ENCODE data around the gene ADRB2.
A peak's percentile ranks its signal among the peaks of the same experiment; 100 is the strongest.

Gene ADRB2

DNA sequence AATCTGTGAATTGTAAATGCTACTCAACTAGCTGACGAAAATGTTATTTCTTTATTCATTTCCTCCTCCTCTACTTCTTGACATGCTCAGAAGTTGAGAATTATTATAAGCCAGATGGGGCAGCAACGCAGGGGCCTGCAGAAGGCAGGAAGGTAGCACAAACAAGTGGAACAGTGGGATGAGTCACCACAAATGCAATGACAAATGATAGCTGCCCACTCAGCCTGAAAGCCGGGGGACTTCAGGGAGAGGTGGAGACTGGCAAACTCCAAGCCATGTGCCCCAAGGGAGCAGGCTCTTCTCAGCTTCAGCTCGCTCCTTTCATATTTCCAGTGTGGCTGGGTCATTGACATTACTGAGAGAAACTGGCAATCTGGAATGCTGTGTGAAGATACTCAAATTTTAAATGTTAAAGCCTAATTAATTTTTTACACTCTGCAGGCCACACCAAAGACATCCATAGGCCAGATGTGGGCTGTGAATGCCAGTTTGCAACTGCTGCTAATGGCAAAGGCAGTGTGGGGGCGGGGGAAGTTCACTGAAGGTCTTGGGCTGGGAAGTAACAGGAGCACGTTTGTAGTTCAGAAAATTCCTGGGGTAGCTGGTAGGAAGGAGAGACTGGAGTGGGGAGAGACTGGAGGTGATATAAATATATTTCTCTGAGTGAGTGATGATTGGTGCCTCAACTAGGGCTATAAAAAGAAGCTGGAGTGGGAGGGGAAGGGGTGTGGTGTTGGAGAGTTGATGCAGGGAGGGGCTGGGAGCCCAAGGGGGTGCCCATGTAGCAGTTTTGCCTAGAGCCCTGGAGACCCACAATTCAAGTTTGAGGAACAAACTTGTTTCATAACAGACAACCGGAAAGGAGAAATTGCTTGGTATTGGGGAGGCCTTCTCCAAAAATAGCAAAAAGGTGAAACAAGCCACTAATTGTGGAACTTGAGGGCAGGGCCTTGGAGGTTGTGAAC is 20.8 kb upstream of the ADRB2 start:
- DNase-seq: no peak

DNA sequence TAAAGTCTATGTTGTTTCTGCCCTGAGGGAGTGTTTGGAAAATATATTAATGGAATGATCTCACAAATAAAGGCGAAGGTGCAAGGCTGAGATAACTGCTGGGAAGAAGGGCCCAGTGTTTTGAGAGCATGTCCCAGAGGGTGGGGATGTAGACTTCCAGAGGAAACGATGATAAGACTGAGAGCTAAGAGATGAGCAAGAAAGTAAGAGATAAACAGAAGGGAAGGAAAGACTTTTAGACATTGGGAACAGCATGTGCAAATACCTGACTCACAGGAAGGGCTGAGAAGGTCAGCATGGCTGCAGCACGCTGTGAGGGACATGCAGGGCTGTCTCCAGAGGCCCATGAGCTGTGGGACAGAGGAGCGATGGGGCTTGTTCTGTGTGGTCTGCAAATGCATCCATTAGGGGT is 19.9 kb upstream of the ADRB2 start:
- DNase-seq: no peak

DNA sequence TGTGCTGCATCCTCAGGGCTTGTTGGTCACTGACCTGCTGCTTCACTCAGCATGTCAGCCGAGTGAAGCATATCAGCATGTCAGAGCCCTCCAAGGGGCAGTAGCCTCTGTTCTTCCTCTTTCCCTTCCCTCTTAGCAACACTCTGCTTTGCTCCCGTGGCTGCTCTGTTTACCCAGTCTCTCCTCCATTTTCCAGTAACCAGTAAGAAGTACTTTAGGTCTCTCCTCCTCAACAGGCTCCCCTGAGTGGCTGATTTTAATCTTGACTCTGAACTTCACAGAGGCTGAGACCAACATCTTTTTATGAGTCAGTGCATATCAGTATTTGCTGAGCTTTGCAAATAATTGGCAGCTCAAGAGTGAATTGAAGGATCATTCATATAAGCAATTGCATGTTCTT is 18.6 kb upstream of the ADRB2 start:
- DNase-seq: peak; percentile 3

DNA sequence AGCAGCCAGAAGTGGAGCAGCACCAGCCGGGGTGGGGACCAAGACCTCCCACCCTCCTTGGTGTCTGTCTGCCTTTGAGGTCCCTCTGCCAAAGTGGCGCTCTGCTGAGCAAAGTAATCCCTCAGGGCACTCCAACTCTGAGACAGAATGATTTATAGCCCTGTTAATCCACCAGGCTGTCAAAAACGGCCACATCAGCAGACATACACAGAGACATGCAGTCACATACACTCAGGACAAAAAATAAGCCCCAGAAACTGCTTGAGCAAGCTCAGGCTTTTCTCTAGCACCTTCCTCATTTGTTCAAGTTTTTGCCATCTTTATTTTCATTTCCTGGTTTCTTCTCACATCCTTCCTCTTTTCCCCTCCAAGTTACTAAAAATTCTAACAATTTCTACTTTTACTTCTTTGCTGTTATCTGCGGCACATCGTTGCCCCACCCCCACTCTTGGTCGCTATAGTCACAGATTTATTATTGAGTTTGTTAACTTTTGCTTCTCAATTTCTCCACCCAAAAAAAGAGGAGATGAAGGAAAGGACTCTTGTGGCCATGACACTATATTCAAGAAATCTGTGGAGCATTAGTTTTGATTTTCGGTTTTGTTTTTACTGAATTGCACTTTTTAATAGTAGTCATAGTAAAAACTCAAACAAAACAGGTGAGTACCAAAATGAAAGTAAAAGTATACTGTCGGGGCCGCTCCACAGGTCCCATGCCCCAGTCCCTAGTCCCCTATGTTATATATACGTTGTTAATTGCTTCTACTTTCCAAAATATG is 17.4 kb upstream of the ADRB2 start:
- DNase-seq: no peak

DNA sequence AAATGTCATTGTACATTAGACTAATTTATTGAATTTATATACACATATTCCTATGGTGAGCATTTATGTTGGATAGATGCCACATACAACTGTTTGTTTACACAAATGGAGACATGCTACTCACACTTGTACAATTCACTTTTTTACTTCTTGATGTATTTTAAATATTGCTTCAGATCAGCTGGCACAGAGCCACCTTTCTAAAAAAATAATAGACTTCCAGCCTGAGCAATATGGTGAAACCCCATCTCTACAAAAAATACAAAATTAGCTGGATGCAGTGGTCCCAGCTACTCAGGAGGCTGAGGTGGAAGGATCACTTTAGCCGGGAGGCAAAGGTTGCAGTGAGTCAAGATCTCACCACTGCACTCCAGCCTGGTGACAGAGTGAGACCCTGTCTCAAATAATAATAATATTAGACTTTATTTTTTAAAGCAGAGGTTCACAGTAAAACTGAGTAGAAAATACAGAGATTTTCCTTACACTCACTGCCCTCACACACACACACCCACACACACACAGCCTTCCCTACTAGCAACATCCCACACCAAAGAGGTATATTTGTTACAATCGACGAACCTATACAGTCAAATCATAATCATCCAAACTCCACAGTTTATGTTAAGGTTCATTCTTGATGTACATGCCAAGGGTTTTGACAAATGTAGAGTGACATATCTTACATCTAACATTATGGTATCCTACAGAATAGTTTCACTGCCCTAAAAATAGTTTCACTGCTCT is 16.5 kb upstream of the ADRB2 start:
- no peak for DNase-seq

DNA sequence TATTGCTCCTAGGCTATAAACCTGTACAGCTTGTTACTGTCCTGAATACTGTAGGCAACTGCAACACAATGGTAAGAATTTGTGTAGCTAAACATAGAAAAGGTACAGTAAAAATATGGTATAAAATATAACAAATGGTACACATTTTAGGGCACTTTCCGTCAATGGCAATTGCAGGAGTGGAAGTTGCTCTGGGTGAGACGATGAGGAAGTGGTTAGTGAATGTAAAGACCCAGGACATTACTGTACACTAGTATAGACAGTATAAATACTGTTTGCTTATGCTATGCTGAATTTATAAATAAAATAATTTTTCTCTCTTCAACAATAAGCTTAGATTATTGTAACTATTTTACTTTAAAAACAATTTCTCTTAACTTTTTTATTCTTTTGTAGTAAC is 15.6 kb upstream of the ADRB2 start:
- no peak for DNase-seq

DNA sequence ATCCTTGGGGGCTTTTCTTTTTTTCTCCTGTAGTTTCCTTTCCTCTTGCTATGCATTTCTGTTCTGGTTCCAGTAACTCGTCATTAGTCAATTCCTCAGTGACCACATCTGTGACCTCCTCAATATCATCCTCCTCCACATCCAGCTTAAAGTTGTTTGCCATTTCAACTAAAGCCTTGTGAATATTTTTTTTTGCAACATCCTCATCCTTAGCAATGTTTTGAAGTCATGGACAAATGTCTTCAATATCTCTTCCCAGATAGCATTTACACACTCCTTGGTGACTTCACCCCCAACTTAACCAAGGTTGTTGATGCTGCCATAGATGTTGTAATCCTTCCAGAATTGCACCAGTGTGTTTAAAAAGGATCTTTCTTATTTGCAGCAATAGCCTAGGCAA is 14.7 kb upstream of the ADRB2 start:
- no peak for DNase-seq

DNA sequence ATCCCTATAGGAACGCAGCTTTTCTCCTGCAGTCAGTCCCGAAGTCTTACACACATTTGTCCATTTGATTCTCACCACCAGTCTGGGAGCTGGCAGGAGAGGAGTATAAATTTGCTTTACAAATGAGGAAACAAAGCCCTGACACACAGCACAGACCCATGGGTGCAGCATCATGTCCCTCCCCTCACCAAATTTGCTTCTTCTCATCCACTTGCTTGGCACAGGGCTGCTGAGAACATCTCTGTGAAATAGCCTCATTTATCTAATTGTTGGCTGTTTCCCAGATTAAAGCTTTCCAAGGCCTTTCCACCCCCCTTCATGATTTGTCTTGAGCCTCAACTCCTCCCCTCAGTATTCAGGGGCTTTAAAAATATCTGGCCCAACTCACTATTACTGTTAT is 11.3 kb upstream of the ADRB2 start:
- no peak for DNase-seq

DNA sequence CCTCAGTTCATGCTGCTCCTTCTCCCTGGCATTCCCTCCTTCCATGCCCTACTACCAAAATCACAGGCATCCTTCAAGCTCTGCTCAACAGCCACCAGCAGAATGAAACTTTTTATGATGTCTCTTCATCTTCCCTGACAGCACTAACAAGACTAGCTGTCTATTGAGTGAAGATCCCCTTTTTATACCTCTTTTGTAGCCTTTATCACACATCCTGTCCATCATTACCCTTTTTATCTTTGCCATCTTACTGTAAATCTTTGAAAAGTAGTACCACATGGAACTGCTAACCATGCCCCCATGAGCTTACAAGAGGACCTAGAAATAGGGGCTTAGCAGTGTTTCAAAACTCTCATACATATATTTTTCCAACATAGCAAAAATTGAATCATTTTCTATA is 10.8 kb upstream of the ADRB2 start:
- DNase-seq: no peak

DNA sequence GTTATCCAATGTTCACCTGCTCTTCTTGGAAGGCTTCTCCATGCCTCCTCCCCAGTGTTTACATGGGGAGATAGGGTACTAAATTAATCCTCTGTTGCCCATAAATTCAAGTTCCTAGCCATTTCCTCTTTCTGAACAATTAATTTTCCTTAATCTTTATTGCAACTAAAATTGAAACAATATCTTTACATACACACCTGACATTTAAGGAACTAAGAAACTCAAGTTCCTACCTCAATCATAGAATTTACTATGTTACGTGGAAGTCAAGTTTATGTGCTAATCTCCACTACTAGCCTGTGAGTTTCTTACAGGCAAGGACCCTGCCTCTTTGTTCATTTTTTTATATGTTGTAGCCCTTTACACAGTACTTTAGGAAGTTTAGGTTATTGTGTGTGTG is 10.1 kb upstream of the ADRB2 start:
- DNase-seq: no peak

DNA sequence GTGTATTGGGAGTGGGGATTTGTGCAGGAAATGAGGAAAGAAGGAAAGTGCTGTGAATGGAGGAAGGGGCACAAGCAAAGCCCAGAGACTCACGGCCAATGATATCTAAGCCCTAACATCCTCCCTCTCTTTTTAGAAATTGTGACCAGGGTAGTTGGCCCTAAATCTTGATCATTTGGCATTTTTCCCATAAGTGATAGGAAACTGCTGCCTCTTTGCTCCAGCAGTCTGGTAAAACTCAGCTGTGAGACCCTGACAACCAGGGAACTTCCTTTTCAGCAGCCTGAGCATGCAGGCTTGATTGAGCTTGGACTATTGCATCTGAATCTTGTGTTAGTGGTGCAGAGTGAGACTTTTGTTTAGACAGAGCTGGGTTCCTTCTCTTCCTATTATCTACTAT is 9.6 kb upstream of the ADRB2 start:
- no peak for DNase-seq

DNA sequence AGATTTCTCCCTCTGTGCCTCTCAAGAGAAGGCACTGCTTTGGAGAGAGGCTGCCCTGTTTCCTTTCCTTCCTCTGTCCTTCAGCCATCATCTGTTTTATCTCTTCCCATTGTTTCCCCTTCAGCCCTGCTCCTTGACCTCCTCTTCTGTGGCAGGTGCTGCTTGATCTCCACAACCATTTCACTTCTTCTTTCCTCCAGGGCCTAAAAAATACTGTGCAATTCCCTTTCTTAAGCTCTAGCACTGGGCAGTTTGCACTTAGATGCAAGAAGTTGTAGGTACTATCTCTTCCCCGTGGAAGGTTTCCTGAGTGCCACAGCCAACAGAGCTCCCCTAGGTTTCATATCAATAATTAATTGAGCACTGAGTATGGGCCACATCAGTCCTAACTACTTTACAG is 8.8 kb upstream of the ADRB2 start:
- no peak for DNase-seq

DNA sequence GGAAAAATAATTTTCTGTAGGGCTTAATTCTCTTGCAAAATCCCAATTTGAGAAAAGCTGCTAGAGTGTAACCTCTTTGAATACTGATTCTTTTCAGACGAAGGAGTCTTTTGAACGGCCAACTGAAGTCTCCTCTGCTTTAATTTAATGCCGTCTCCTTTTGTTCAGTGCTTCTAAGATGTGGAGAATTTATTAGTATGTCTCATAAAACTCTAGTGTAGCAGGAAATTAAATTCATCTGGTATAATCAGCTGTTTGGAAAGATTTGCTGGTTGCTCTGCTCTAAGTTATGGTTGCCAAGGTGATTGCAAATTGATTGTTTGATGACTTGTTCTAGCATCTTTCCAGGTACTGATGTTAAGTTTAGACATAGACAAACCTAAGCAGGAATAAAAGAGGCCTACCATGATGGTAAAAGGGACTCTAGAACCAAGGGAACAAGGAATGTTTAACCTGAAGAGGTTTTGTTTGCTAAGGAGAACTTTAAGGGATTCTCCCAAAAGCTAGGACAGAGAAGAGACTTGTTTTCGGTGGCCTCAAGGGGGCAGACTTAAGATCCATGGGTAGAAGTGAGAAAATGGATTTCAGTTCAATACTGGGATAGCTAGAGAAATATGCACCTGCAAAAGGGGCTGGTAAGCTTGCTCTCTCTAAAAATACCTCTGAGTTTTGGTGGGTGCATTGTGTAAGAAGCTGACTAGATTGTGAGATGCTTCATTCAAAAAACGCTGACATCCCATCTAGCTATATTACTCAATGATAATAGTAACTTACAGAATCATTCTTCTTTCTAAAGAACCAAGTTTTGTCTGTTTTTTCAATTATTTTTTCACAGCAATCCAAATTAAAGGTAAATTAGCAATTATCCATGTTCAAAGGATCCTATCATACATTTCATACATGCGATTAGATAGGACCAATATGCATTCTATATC is 5.7 kb upstream of the ADRB2 start:
- no peak for DNase-seq

DNA sequence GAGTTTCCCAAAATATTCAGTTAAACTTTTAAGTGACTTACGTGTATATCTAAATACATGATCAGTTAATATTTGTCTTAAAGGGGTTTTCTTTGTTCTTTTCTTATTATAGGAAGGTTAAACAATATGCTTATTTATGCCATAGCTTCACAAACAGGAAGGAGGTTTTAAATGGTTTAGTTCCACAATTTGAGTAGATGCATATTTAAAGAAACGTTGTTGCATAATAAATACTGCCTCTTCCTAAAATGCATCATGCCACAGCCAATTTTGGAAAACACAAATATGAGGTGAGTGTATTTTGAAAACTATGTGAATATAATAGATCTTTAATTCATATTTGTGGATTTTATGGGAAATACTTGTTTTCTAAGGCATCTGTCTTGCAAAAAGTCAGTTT is 2.5 kb upstream of the ADRB2 start:
- DNase-seq: no peak

DNA sequence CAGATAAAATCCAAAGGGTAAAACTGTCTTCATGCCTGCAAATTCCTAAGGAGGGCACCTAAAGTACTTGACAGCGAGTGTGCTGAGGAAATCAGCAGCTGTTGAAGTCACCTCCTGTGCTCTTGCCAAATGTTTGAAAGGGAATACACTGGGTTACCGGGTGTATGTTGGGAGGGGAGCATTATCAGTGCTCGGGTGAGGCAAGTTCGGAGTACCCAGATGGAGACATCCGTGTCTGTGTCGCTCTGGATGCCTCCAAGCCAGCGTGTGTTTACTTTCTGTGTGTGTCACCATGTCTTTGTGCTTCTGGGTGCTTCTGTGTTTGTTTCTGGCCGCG is 727 bp upstream of the ADRB2 start:
- no peak for DNase-seq

DNA sequence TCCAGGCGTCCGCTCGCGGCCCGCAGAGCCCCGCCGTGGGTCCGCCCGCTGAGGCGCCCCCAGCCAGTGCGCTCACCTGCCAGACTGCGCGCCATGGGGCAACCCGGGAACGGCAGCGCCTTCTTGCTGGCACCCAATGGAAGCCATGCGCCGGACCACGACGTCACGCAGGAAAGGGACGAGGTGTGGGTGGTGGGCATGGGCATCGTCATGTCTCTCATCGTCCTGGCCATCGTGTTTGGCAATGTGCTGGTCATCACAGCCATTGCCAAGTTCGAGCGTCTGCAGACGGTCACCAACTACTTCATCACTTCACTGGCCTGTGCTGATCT is 294 bp downstream of the ADRB2 start:
- no peak for DNase-seq

DNA sequence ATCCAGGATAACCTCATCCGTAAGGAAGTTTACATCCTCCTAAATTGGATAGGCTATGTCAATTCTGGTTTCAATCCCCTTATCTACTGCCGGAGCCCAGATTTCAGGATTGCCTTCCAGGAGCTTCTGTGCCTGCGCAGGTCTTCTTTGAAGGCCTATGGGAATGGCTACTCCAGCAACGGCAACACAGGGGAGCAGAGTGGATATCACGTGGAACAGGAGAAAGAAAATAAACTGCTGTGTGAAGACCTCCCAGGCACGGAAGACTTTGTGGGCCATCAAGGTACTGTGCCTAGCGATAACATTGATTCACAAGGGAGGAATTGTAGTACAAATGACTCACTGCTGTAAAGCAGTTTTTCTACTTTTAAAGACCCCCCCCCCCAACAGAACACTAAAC is 1.3 kb downstream of the ADRB2 start:
- no peak for DNase-seq

DNA sequence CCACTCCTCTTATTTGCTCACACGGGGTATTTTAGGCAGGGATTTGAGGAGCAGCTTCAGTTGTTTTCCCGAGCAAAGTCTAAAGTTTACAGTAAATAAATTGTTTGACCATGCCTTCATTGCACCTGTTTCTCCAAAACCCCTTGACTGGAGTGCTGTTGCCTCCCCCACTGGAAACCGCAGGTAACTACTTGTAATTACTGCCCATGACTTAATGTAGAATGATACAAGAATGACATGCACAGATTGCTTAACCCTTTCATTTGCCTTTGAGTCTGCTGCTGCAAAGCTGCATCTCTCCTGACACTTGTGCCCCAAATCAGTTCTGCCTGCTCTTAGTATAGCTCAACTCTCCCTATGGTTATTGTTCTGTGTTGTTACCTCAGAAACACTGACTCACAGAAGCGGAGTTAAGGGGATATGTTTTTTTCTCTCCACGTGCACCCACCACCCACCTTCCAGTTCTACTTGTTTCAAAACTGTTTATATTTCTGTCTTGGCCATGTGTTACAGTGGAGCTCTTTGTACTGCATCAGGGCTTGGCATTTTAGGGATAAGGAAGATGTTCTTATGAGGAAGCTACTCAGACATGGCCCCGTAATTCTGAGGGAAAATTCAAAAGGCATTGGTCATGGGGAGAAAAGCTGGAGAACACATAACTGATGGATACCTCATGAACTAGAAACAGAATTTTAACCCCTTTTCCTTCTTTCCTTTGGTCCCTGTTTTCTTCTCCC is 2.3 kb downstream of the ADRB2 start:
- DNase-seq: no peak

DNA sequence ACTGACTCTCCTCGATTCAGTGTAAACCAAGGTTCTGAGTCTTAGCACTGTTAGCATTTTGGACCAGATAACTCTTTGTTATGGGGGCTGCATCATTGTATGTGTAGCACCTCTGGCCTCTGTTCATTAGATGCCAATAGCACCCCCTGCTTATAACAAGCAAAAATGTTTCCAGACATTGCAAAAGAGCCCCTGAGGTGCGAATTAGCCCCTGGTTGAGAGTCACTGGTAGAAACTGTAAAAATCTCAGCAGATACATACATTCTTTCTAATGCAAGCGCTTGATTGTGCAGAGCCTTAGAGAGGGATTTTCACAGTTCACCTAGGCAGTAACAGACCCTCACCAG is 2.8 kb downstream of the ADRB2 start:
- no peak for DNase-seq

DNA sequence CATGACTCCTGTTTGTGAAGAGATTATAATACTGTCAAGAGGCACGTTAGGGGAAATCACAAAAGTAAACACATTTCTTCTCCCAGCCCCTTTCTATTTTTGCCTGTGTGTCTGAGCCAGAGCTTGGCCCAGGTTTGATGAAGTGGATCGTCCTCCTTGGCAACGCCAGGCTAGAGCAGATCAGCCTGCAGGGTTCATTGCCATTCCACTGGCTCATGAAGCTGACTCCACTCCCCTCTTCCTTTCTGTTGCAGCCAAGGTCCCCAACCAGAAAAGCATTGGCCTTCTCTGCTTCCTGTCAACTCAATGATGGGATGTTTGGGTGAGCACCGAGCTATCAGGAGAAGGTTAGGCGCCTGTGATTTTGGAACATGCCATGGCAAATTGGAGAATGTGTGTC is 3.3 kb downstream of the ADRB2 start:
- DNase-seq: no peak

DNA sequence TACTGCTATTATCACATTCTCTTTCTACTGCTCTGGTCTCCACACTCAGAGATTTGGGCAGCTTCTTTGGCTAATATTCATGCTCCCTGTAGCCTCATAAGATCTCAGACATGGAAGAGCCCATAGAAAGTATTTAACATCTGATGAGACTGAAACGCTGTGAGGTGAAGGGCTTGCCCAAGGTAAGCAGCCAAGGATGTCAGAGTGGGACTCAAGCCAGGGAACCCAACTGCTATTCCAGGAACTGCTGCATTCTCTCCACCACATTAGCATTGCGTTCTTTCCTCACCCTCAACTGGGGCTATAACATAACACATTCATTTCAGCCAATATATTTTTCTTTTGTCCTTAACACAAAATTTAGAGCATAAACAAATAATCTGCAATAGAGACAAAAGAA is 3.8 kb downstream of the ADRB2 start:
- DNase-seq: no peak
